ENCODE results near the gene PTGES. TPM values are rescaled to one million over a fixed set of nuclear protein-coding genes. Genes with fewer than 3 reads are reported as not detected.

PTGES gene
- total and polyA plus RNA-seq, 10 of the 15 experiments (the other 5 are each of a cell fraction or from before 2014, with no cell fraction given): 0.57 TPM; not detected in 9

DNA sequence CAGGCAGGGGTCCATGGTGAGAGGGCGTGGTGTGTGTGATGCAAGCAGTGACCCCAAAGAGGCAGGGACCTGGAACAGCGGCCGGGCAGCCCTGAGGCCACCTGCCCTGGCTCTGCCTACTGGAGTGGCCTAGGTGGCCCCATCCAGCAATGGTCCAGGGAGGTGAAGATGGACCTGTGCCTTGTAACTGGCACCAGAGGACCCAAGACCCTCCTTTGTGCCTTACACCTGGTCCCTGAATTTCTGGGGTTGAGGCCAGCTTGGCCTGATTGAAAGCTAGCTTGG, 42.7 kb downstream of the PTGES start (continued):
- TF ChIP-seq USF2 (IDR thresholded peaks at IDR 0.05; ENCODE audit: borderline replicate concordance, low read depth, low read length): no peak

GRCh38 chr9:129709438-129710168, 43.2 kb downstream of the PTGES start:
- no peaks in the 10 kb centered on the region; a peak in 3 of 4 replicates for H3K27me3 ChIP-seq (replicated peaks in 1 of 2; ENCODE audit: control insufficient read depth in 2 of 2, insufficient read depth in 2 of 2, low read length in 1 of 2)
- no peaks in the 10 kb centered on the region for H3K9me3 ChIP-seq (replicated peaks; ENCODE audit: control insufficient read depth, insufficient read depth, low read length)
- H3K36me3 ChIP-seq (ENCODE audit: control insufficient read depth in 2 of 2, insufficient read depth in 2 of 2, low read length in 1 of 2): no peaks in the 10 kb centered on the region
- ChIA-PET RAD21 (ENCODE audit: unreplicated experiment) (no interaction called here), POLR2A (no interaction called here), SMC1A (ENCODE audit: uncharacterized antibody, unreplicated experiment) (no interaction called here), CTCF (interaction anchor here (0.6 to 0.9 kb wide), 2 partner anchors 9 to 751 kb away, joined by 3 to 5 read pairs; no protein-coding TSS in a partner anchor)
- FAIRE-seq (no peak), DNase-seq (ENCODE audit: low read depth, low spot score) (no peak), ATAC-seq (no peak)
- H3K27ac ChIP-seq (ENCODE audit: control insufficient read depth, insufficient read depth): no peak overlapping the region
- no peaks in the 10 kb centered on the region for H3K79me2 ChIP-seq (ENCODE audit: control insufficient read depth, insufficient read depth, low read length)
- in situ Hi-C loops (cut with MboI) (no loop called here), intact Hi-C loops (cut with micrococcal nuclease; ENCODE audit: unreplicated experiment) (no loop called here)
- no TSS peak for BruUV-seq (replicated peaks)
- H4K20me1 ChIP-seq (ENCODE audit: control insufficient read depth, insufficient read depth): no peaks in the 10 kb centered on the region
- no peak overlapping the region for H3K9ac ChIP-seq (ENCODE audit: control insufficient read depth, insufficient read depth, low read length)
- no peak overlapping the region for H3K4me2 ChIP-seq (ENCODE audit: control insufficient read depth, insufficient read depth)
- H3K4me1 ChIP-seq (ENCODE audit: control insufficient read depth, insufficient read depth, low read length): no peaks in the 10 kb centered on the region
- no peak overlapping the region for H2AFZ ChIP-seq (ENCODE audit: control insufficient read depth, low read depth, low read length)
- no peak overlapping the region for H3K4me3 ChIP-seq
- WGBS (ENCODE audit: insufficient coverage, insufficient replicate concordance, low lambda C conversion rate, missing lambda C conversion rate): 27% methylated on average over 17 of the region's 17 CpGs
- TF ChIP-seq, protein P1, sequence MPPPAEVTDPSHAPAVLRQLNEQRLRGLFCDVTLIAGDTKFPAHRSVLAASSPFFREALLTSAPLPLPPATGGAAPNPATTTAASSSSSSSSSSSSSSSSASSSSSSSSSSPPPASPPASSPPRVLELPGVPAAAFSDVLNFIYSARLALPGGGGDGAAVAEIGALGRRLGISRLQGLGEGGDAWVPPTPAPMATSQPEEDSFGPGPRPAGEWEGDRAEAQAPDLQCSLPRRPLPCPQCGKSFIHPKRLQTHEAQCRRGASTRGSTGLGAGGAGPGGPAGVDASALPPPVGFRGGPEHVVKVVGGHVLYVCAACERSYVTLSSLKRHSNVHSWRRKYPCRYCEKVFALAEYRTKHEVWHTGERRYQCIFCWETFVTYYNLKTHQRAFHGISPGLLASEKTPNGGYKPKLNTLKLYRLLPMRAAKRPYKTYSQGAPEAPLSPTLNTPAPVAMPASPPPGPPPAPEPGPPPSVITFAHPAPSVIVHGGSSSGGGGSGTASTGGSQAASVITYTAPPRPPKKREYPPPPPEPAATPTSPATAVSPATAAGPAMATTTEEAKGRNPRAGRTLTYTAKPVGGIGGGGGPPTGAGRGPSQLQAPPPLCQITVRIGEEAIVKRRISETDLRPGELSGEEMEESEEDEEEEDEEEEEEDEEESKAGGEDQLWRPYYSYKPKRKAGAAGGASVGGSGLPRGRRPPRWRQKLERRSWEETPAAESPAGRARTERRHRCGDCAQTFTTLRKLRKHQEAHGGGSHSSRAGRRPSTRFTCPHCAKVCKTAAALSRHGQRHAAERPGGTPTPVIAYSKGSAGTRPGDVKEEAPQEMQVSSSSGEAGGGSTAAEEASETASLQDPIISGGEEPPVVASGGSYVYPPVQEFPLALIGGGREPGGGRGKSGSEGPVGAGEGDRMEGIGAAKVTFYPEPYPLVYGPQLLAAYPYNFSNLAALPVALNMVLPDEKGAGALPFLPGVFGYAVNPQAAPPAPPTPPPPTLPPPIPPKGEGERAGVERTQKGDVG (CRISPR knock-in tag; IDR thresholded peaks at IDR 0.05): no peak
- TF ChIP-seq POU2F2 (IDR thresholded peaks at IDR 0.05; ENCODE audit: borderline replicate concordance, low read depth, low read length): no peak
- no peak for TF ChIP-seq SREBF2 (IDR thresholded peaks at IDR 0.05; ENCODE audit: low read length)
- TF ChIP-seq NR2C2 (IDR thresholded peaks at IDR 0.05; ENCODE audit: borderline replicate concordance, control insufficient read depth, insufficient read length, low read depth): no peak
- TF ChIP-seq NR2F1 (conservative IDR thresholded peaks at IDR 0.05): no peak
- TF ChIP-seq TARDBP (IDR thresholded peaks at IDR 0.05; ENCODE audit: borderline replicate concordance): no peak
- TF ChIP-seq, protein P2, sequence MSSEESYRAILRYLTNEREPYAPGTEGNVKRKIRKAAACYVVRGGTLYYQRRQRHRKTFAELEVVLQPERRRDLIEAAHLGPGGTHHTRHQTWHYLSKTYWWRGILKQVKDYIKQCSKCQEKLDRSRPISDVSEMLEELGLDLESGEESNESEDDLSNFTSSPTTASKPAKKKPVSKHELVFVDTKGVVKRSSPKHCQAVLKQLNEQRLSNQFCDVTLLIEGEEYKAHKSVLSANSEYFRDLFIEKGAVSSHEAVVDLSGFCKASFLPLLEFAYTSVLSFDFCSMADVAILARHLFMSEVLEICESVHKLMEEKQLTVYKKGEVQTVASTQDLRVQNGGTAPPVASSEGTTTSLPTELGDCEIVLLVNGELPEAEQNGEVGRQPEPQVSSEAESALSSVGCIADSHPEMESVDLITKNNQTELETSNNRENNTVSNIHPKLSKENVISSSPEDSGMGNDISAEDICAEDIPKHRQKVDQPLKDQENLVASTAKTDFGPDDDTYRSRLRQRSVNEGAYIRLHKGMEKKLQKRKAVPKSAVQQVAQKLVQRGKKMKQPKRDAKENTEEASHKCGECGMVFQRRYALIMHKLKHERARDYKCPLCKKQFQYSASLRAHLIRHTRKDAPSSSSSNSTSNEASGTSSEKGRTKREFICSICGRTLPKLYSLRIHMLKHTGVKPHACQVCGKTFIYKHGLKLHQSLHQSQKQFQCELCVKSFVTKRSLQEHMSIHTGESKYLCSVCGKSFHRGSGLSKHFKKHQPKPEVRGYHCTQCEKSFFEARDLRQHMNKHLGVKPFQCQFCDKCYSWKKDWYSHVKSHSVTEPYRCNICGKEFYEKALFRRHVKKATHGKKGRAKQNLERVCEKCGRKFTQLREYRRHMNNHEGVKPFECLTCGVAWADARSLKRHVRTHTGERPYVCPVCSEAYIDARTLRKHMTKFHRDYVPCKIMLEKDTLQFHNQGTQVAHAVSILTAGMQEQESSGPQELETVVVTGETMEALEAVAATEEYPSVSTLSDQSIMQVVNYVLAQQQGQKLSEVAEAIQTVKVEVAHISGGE (CRISPR knock-in tag; IDR thresholded peaks at IDR 0.05): no peak
- no peak for TF ChIP-seq ATF7 (IDR thresholded peaks at IDR 0.05; ENCODE audit: low read depth)
- TF ChIP-seq SREBF1 (IDR thresholded peaks at IDR 0.05; ENCODE audit: low read length): no peak
- TF ChIP-seq CTCF (IDR thresholded peaks at IDR 0.05 in 2 of 3, conservative IDR thresholded peaks at IDR 0.05 in 1 of 3; ENCODE audit: control insufficient read depth in 2 of 3, extremely low read depth in 1 of 3, insufficient read depth in 1 of 3, low read depth in 3 of 3, low read length in 3 of 3): no peak
- no peak for TF ChIP-seq SP1 (IDR thresholded peaks at IDR 0.05; ENCODE audit: low read depth, low read length)
- TF ChIP-seq SUPT20H (IDR thresholded peaks at IDR 0.05; ENCODE audit: borderline replicate concordance, control insufficient read depth, low read depth, low read length): no peak

Data from GM12878 (cell line).